Measurements from ENCODE around the gene CFAP92. TPM values are rescaled to one million over a fixed set of nuclear protein-coding genes. Genes with fewer than 3 reads are reported as not detected.

Gene CFAP92
- total RNA-seq, 1 experiment from 2014 or later, result 0.18 TPM

DNA sequence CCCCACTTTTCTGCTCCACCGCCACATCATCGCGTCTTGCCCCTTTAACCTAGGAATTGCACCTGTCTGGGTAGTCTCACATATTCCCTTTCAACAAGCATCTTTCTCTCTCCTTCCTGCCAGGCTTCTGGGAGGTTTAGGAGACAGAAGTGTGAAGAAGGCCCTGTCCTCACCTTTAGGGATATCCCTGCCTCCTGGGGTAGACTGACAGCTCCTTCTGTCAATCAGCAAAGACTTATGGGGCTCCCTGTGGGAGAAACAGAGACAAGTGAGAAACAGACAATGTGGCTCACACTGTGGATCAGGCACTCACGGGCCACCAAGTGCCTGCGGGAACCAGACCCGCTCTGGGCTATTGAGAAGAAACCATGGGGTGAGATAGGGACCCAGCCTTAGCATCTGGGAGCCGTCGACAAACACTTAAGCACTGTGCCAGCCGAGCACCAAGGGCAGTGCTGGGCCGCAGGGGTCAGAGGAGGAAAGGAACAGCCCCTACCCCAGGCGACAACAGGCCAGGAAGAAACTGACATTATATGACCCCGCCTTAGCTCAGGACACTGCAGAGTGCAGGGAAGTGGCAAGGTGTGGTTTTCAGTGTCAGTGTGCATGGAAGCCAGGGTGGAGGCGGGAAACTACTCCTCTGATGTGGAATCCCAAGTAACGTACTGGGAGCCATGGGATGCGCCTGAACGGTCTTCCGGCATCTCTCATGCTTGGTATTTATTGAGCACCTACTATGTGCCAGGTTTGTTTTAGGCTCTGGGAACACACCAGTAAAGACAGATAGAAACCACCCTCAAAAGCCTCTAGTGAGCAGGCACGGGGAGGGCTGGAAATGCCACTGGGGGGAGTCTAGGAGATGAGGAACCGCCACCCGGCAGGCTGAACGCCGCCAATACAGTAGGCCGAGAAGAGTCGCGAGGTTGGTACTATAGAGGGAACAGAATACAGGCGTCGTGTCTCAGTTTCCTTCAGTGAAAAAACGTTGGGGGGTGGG is 9.0 kb upstream of the CFAP92 start:
- no peaks in the 10 kb centered on the region for H3K9me3 ChIP-seq (ENCODE audit: control insufficient read depth, insufficient read depth, low read depth, low read length)
- TF ChIP-seq REST (IDR thresholded peaks at IDR 0.05; ENCODE audit: insufficient read depth in 1 of 2, low read depth in 2 of 2, low read length in 1 of 2) (no peak), TCF7L2 (IDR thresholded peaks at IDR 0.05; ENCODE audit: low read depth, low read length) (no peak), POLR2AphosphoS5 (IDR thresholded peaks at IDR 0.05; ENCODE audit: low read depth, low read length) (no peak), SIN3A (IDR thresholded peaks at IDR 0.05; ENCODE audit: borderline replicate concordance, insufficient read depth, low read depth, low read length) (no peak)
- TF ChIP-seq, protein P1, sequence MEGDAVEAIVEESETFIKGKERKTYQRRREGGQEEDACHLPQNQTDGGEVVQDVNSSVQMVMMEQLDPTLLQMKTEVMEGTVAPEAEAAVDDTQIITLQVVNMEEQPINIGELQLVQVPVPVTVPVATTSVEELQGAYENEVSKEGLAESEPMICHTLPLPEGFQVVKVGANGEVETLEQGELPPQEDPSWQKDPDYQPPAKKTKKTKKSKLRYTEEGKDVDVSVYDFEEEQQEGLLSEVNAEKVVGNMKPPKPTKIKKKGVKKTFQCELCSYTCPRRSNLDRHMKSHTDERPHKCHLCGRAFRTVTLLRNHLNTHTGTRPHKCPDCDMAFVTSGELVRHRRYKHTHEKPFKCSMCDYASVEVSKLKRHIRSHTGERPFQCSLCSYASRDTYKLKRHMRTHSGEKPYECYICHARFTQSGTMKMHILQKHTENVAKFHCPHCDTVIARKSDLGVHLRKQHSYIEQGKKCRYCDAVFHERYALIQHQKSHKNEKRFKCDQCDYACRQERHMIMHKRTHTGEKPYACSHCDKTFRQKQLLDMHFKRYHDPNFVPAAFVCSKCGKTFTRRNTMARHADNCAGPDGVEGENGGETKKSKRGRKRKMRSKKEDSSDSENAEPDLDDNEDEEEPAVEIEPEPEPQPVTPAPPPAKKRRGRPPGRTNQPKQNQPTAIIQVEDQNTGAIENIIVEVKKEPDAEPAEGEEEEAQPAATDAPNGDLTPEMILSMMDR (IDR thresholded peaks at IDR 0.05), result no peak
- H3K27me3 ChIP-seq (ENCODE audit: control insufficient read depth, insufficient read depth, low read length), result peaks cover 25% of the 10 kb centered on the region
- DNase-seq (ENCODE audit: low read depth, low spot score), result no peak
- POLR2A ChIA-PET, result interaction anchor here (0.6 kb wide), 1 partner anchor 22 kb away, joined by 5 read pairs; no protein-coding TSS in a partner anchor
- no TSS peak for BruUV-seq (replicated peaks)
- H3K4me3 ChIP-seq (ENCODE audit: low read depth in 2 of 2, low read length in 2 of 2), result peak overlapping the region; percentile 16 to 24; a peak in 1 of 4 replicates
- in situ Hi-C loops (cut with HindIII; ENCODE audit: low pct_unique_long_range_greater_than_20kb, low sequenced_read_pairs), result no loop called here
- ATAC-seq, result peak; percentile 14
- intact Hi-C loops (cut with micrococcal nuclease; ENCODE audit: unreplicated experiment), result no loop called here
- no peak overlapping the region for H3K27ac ChIP-seq (ENCODE audit: low read length)
- CTCF ChIA-PET, result no interaction called here
- H3K36me3 ChIP-seq (ENCODE audit: control insufficient read depth, insufficient read depth, low read length), result no peaks in the 10 kb centered on the region
- H3K4me1 ChIP-seq (ENCODE audit: control insufficient read depth, insufficient read depth, low read length), result peaks cover 9% of the 10 kb centered on the region; the same call in 1 of the 2 replicates

GRCh38 chr3:129001806-129002572 is 8.1 kb upstream of the CFAP92 start:
- CTCF ChIA-PET, result no interaction called here
- Histone ChIP-seq H3K27me3 (ENCODE audit: control insufficient read depth, insufficient read depth, low read length) (peaks cover 23% of the 10 kb centered on the region), H3K36me3 (ENCODE audit: control insufficient read depth, insufficient read depth, low read length) (no peaks in the 10 kb centered on the region), H3K4me3 (ENCODE audit: low read depth in 2 of 2, low read length in 2 of 2) (peak overlapping the region; percentile 32 to 33), H3K9me3 (ENCODE audit: control insufficient read depth, insufficient read depth, low read depth, low read length) (no peaks in the 10 kb centered on the region), H3K4me1 (ENCODE audit: control insufficient read depth, insufficient read depth, low read length) (peaks cover 9% of the 10 kb centered on the region; the same call in 1 of the 2 replicates), H3K27ac (ENCODE audit: low read length) (no peak overlapping the region)
- TF ChIP-seq TCF7L2 (IDR thresholded peaks at IDR 0.05; ENCODE audit: low read depth, low read length), result no peak
- TF ChIP-seq SIN3A (IDR thresholded peaks at IDR 0.05; ENCODE audit: borderline replicate concordance, insufficient read depth, low read depth, low read length), result no peak
- no peak for TF ChIP-seq POLR2AphosphoS5 (IDR thresholded peaks at IDR 0.05; ENCODE audit: low read depth, low read length)
- TF ChIP-seq, protein P1 (IDR thresholded peaks at IDR 0.05), result no peak
- no peak for TF ChIP-seq REST (IDR thresholded peaks at IDR 0.05; ENCODE audit: insufficient read depth in 1 of 2, low read depth in 2 of 2, low read length in 1 of 2)
- ATAC-seq, result peak; percentile 50
- in situ Hi-C loops (cut with HindIII; ENCODE audit: low pct_unique_long_range_greater_than_20kb, low sequenced_read_pairs), result no loop called here
- POLR2A ChIA-PET, result no interaction called here
- no TSS peak for BruUV-seq (replicated peaks)
- intact Hi-C loops (cut with micrococcal nuclease; ENCODE audit: unreplicated experiment), result no loop called here
- DNase-seq (ENCODE audit: low read depth, low spot score), result no peak

Data from Panc1 (cell line).